Measurements from ENCODE around the gene NAT16.

DNA sequence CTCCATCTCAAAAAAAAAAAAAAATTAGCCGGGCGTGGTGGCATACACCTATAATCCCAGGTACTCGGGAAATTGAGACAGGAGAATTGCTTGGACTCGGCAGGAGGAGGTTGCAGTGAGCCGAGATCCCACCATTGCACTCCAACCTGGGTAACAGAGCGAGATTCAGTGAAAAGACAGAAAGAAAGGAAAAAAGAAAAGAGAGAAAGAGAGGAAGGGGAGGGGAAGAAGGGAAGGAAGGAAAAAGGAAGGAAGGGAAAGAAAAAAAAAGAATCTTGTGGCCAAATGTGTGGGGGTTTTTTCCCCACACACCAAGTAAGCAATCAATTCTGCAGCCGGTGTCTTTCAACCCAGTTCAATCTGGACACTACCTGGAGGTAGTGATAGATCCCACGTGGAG lies 9.0 kb upstream of the NAT16 start:
- TF ChIP-seq, protein P1, sequence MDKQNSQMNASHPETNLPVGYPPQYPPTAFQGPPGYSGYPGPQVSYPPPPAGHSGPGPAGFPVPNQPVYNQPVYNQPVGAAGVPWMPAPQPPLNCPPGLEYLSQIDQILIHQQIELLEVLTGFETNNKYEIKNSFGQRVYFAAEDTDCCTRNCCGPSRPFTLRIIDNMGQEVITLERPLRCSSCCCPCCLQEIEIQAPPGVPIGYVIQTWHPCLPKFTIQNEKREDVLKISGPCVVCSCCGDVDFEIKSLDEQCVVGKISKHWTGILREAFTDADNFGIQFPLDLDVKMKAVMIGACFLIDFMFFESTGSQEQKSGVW (CRISPR knock-in tag; IDR thresholded peaks at IDR 0.05; ENCODE audit: borderline replicate concordance) = no peak
- TF ChIP-seq, protein P2, sequence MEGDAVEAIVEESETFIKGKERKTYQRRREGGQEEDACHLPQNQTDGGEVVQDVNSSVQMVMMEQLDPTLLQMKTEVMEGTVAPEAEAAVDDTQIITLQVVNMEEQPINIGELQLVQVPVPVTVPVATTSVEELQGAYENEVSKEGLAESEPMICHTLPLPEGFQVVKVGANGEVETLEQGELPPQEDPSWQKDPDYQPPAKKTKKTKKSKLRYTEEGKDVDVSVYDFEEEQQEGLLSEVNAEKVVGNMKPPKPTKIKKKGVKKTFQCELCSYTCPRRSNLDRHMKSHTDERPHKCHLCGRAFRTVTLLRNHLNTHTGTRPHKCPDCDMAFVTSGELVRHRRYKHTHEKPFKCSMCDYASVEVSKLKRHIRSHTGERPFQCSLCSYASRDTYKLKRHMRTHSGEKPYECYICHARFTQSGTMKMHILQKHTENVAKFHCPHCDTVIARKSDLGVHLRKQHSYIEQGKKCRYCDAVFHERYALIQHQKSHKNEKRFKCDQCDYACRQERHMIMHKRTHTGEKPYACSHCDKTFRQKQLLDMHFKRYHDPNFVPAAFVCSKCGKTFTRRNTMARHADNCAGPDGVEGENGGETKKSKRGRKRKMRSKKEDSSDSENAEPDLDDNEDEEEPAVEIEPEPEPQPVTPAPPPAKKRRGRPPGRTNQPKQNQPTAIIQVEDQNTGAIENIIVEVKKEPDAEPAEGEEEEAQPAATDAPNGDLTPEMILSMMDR (CRISPR knock-in tag; IDR thresholded peaks at IDR 0.05) = no peak
- TF ChIP-seq TBP (CRISPR knock-in tag; IDR thresholded peaks at IDR 0.05) = no peak
- TF ChIP-seq, protein P3, sequence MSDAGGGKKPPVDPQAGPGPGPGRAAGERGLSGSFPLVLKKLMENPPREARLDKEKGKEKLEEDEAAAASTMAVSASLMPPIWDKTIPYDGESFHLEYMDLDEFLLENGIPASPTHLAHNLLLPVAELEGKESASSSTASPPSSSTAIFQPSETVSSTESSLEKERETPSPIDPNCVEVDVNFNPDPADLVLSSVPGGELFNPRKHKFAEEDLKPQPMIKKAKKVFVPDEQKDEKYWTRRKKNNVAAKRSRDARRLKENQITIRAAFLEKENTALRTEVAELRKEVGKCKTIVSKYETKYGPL (CRISPR knock-in tag; IDR thresholded peaks at IDR 0.05) = no peak
- no peak for TF ChIP-seq POLR2AphosphoS5 (IDR thresholded peaks at IDR 0.05; ENCODE audit: low read depth, low read length)
- TF ChIP-seq ZMYM2 (CRISPR knock-in tag; IDR thresholded peaks at IDR 0.05) = no peak
- no peak for TF ChIP-seq TAF1 (CRISPR knock-in tag; IDR thresholded peaks at IDR 0.05)
- no peak for TF ChIP-seq EZH2 (conservative IDR thresholded peaks at IDR 0.05; ENCODE audit: low read depth, low read length)
- no peak for TF ChIP-seq MXI1 (IDR thresholded peaks at IDR 0.05; ENCODE audit: borderline replicate concordance, low read depth, low read length)
- TF ChIP-seq ZNF607 (CRISPR knock-in tag; IDR thresholded peaks at IDR 0.05; ENCODE audit: borderline replicate concordance) = no peak
- no peak for TF ChIP-seq CBFB (CRISPR knock-in tag; IDR thresholded peaks at IDR 0.05)
- TF ChIP-seq SP1 (IDR thresholded peaks at IDR 0.05) = no peak
- no peak for TF ChIP-seq SP1 (CRISPR knock-in tag; IDR thresholded peaks at IDR 0.05)
- TF ChIP-seq CENPT (CRISPR knock-in tag; IDR thresholded peaks at IDR 0.05; ENCODE audit: low read depth) = no peak
